H4 (cell line): ENCODE data around the gene COQ8B. TPM values are rescaled to one million over a fixed set of nuclear protein-coding genes. Genes with fewer than 3 reads are reported as not detected.

Experiments
- total RNA-seq: library from RNA; depleted of rRNA; stranded (reverse); fragments of >200 nt; shearing (Covaris generic); gene quantifications from 2 replicates; pipeline ENCODE4 v1.2.3, GENCODE V29; 2014; rRNA removed

COQ8B gene
- total RNA-seq, 1 experiment from 2014 or later, result 19.1 TPM

Other genes with a start within 250 kb of the COQ8B start
- 0.23 and 0.56 TPM in 2 replicates for gene SPTBN4, start 249.9 kb downstream of the COQ8B start, total RNA-seq
- gene SHKBP1, start 140.0 kb downstream of the COQ8B start, total RNA-seq, result 26.6 and 30.9 TPM in 2 replicates
- gene LTBP4, start 115.5 kb downstream of the COQ8B start, total RNA-seq, result 4.7 and 5.6 TPM in 2 replicates
- gene NUMBL, start 26.2 kb downstream of the COQ8B start, total RNA-seq, result 18.4 TPM in 2 replicates
- 4.0 and 5.1 TPM in 2 replicates for gene ITPKC, start 226 bp upstream of the COQ8B start, total RNA-seq
- 0.21 and 0.39 TPM in 2 replicates for gene ACTMAP, start 33.6 kb upstream of the COQ8B start, total RNA-seq
- gene SNRPA, start 34.3 kb upstream of the COQ8B start, total RNA-seq, result 42.3 and 71.7 TPM in 2 replicates
- 1.1 TPM in 1 of 2 replicates, not detected in the other for gene MIA, start 58.6 kb upstream of the COQ8B start, total RNA-seq
- gene RAB4B, start 61.4 kb upstream of the COQ8B start, total RNA-seq, result 15.9 and 18.8 TPM in 2 replicates
- gene EGLN2, start 82.3 kb upstream of the COQ8B start, total RNA-seq, result 25.7 and 30.5 TPM in 2 replicates
- not detected in 2 replicates for gene CYP2A6, start 133.6 kb upstream of the COQ8B start, total RNA-seq
- not detected in 2 replicates for gene CYP2A7, start 165.3 kb upstream of the COQ8B start, total RNA-seq